Subcutaneous abdominal adipose tissue (tissue), 5 donors: ENCODE data around the gene URAD.
"Not testable (repeated sequence)": the region's sequence is repeated elsewhere in the genome, so short reads cannot be mapped to it uniquely, and the experiment has no call there.

ENCODE experiments used
- H3K27ac ChIP-seq: one replicate; pipeline ENCODE4 v1.7.0; 2013; ENCODE audit warnings: low read depth, mild to moderate bottlenecking, inconsistent platforms, low read length, moderate library complexity
- H3K27me3 ChIP-seq, 5 donors: one replicate each; pipeline ENCODE4 v1.7.0; 2013; ENCODE audit warnings: low read length in 5 of 5, inconsistent platforms in 1 of 5; ENCODE audit not compliant: control insufficient read depth in 5 of 5, insufficient read depth in 4 of 5
- H3K36me3 ChIP-seq, 5 donors: one replicate each; pipeline ENCODE4 v1.7.0; 2013; ENCODE audit warnings: low read length in 5 of 5; ENCODE audit not compliant: control insufficient read depth in 5 of 5, insufficient read depth in 5 of 5
- H3K4me1 ChIP-seq, 5 donors: one replicate each; pipeline ENCODE4 v1.7.0; 2013; ENCODE audit warnings: low read length in 5 of 5, mild to moderate bottlenecking in 3 of 5, moderate library complexity in 1 of 5; ENCODE audit not compliant: control insufficient read depth in 5 of 5, insufficient read depth in 5 of 5
- H3K4me3 ChIP-seq, 5 donors: one replicate each; pipeline ENCODE4 v1.7.0; 2013; ENCODE audit warnings: low read length in 5 of 5, low read depth in 1 of 5
- H3K9ac ChIP-seq, 5 donors: one replicate each; pipeline ENCODE4 v1.7.0; 2013; ENCODE audit warnings: low read length in 5 of 5, mild to moderate bottlenecking in 4 of 5, moderate library complexity in 3 of 5
- H3K9me3 ChIP-seq, 5 donors: one replicate each; pipeline ENCODE4 v1.7.0; 2013; ENCODE audit warnings: low read length in 5 of 5; ENCODE audit not compliant: control insufficient read depth in 5 of 5
- donor health status: healthy.
- donor health status: healthy.
- donor health status: healthy.
- donor health status: healthy.
- donor health status: healthy.

URAD gene

DNA sequence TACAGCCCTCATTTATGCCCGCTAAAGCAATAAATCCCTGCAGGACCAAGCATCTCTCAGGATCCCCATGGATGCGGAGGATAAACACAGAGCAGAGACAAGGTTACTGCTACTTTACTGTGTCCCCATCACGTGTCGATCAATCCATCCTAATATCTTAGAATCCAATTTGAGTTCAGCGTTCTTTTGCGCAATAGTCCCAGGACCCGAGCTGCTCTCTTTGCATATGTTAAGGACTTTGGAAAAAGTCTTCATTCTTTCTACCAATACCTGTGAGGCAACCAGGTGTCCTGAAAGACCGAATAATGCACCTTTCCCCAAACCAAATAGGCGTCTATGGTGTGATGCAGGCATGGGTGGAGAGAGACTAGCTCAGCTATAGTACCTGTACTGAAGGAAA is 38.0 kb upstream of the URAD start:
- H3K4me3 ChIP-seq, result no peak overlapping the region
- H3K27me3 ChIP-seq, result peaks cover 0 to 8% (median 0%) of the 10 kb centered on the region in 5 donors
- H3K27ac ChIP-seq, result no peak overlapping the region
- H3K4me1 ChIP-seq, result peaks cover 4 to 17% (median 6%) of the 10 kb centered on the region in 5 donors
- H3K9ac ChIP-seq, result no peak overlapping the region
- H3K36me3 ChIP-seq, result no peaks in the 10 kb centered on the region
- no peaks in the 10 kb centered on the region for H3K9me3 ChIP-seq

DNA sequence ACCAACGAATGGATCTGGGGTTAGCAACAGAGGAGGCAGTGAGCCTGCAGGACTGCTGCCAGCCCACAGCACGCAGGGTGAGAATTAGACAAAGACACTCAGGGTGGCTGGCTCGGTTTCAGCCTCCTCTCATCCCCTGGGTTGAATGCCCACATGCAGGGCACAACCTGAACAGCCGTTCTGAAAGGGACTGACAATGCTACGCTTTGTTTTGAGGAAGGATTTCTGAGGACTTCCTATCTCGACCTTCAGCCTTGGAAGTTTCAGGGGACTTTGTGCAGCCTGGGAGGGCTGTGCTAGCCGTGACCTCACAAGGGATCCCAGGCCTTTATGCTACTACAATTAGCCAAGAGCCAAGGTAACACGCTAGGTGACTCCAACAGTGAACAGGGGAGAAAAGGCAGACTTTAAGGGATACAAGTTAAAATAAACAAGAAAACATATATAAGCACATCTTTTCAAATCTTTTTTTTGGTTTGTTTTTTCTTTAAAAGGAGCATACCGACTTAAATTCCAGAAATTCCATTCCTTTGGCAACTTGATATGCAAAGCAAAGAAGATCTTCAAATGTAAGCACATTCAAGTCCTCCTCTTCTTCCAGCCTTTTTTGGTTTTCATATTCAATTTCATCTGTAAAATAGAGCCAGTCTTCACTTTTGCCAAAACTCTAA is 34.5 kb upstream of the URAD start:
- Histone ChIP-seq H3K4me1 (peaks cover 2 to 12% (median 5%) of the 10 kb centered on the region in 5 donors), H3K9me3 (no peaks in the 10 kb centered on the region), H3K36me3 (no peaks in the 10 kb centered on the region)

DNA sequence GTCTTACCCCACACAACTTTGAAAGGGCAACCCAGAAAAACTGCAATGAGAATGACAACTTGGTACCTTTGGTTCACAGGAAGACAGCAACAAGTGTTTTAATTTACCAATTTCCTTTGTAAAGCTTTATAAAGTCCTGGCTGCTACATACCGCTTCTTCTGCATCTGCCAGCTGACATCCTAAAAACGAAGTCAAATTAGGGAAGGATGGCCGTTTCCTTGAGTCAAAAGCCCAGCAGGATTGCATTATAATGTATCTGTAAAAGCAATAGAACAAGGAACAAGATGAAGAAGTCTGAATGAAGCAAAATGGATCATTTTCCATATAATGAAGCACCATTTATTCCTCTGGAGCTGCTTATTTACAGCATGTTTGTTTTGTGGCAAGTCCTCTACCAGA is 25.8 kb upstream of the URAD start:
- no peak overlapping the region for H3K27ac ChIP-seq
- H3K9ac ChIP-seq, result no peak overlapping the region
- no peaks in the 10 kb centered on the region for H3K9me3 ChIP-seq
- H3K4me3 ChIP-seq, result no peak overlapping the region
- peaks cover 0 to 8% (median 5%) of the 10 kb centered on the region in 5 donors for H3K27me3 ChIP-seq
- H3K36me3 ChIP-seq, result no peaks in the 10 kb centered on the region
- no peaks in the 10 kb centered on the region for H3K4me1 ChIP-seq

More for the DNA sequence above, 34.5 kb upstream of the URAD start:
- no peak overlapping the region for H3K4me3 ChIP-seq
- no peak overlapping the region for H3K9ac ChIP-seq
- peaks cover 0 to 8% (median 0%) of the 10 kb centered on the region in 5 donors for H3K27me3 ChIP-seq
- no peak overlapping the region for H3K27ac ChIP-seq

DNA sequence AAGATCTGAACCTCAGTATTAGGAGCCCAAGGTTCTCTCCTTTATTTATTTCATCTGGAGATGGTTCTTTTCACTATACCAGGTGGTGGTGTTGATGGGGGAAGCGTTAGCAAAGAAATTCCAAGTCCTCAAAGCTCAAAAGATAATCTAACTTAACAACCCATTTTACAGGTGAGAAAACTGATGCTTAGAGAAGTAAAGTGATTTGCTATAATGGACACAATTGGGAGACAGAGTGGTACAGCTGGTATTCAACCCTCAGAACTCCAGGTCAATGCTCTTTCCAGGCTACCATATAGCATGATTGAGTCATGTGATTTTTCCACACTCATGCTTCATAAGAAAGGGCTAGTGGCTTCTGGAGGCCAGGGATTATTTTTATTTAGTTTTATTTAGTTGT is 25.0 kb upstream of the URAD start:
- Histone ChIP-seq H3K4me1 (no peaks in the 10 kb centered on the region), H3K27me3 (peaks cover 0 to 8% (median 4%) of the 10 kb centered on the region in 5 donors)

DNA sequence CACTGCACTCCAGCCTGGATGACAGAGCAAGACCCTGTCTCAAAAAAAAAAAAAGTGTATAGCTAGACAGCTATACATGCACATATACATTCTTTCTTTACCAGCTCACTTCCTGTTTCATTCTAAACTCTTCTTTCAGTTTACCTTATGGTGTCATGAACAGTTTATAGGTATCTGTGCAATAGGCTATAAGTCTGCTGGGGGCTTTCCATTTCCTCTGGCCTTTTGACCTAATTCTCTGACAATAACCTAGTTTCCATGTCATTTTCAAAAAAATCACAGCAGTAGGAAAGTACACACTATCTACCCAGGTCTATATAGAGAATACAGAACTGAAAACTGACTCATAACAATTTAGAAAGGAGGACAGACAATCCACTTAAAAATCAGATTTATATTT is 24.4 kb upstream of the URAD start:
- Histone ChIP-seq H3K9me3 (no peaks in the 10 kb centered on the region), H3K9ac (no peak overlapping the region), H3K4me3 (no peak overlapping the region), H3K4me1 (no peaks in the 10 kb centered on the region), H3K36me3 (no peaks in the 10 kb centered on the region), H3K27me3 (peaks cover 0 to 8% (median 2%) of the 10 kb centered on the region in 5 donors), H3K27ac (no peak overlapping the region)

More for the DNA sequence above, 25.0 kb upstream of the URAD start:
- Histone ChIP-seq H3K9me3 (no peaks in the 10 kb centered on the region), H3K4me3 (no peak overlapping the region), H3K27ac (no peak overlapping the region), H3K36me3 (no peaks in the 10 kb centered on the region), H3K9ac (no peak overlapping the region)

DNA sequence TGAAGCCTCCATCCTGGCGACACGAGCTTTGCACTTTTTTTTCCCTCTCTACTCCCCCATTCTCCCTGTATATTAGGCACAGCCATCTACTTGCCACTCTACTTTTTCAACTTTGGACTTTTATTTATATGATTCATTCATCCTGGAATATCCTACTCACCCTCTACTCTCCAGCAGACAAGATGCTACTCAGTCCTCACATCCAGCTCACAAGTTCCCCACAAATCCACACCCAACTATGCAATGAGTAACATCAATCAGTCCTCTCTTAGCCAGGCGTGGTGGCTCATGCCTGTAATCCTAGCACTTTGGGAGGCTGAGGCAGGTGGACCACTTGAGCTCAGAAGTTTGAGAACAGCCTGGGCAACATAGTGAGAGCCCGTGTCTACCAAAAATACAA is 23.9 kb upstream of the URAD start:
- H3K9me3 ChIP-seq, result no peaks in the 10 kb centered on the region
- H3K9ac ChIP-seq, result no peak overlapping the region
- no peak overlapping the region for H3K27ac ChIP-seq
- H3K27me3 ChIP-seq, result peaks cover 0 to 8% (median 2%) of the 10 kb centered on the region in 5 donors
- H3K4me3 ChIP-seq, result no peak overlapping the region
- H3K36me3 ChIP-seq, result no peaks in the 10 kb centered on the region
- no peaks in the 10 kb centered on the region for H3K4me1 ChIP-seq

DNA sequence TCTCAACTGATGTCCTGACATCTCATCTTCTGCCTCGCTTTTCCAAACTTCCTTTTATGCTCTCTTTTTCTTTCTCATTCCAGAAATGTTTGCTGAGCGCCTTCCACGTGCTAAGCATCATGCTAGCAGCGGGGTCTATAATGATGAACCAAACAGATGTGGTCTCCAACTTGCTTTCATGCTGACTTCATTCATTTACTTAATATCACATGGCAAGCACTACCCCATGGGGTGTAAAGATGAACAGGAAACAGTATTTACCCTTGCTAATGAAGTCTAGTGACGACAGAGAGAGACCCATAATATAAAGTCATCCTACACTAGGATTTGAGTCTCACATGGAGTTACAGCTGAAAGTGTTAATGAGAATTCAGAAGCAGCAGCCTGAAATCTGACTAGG is 21.6 kb upstream of the URAD start:
- Histone ChIP-seq H3K9me3 (no peaks in the 10 kb centered on the region), H3K4me3 (no peak overlapping the region), H3K27me3 (peaks cover 0 to 8% (median 2%) of the 10 kb centered on the region in 5 donors), H3K36me3 (no peaks in the 10 kb centered on the region), H3K27ac (no peak overlapping the region), H3K4me1 (no peaks in the 10 kb centered on the region), H3K9ac (no peak overlapping the region)

DNA sequence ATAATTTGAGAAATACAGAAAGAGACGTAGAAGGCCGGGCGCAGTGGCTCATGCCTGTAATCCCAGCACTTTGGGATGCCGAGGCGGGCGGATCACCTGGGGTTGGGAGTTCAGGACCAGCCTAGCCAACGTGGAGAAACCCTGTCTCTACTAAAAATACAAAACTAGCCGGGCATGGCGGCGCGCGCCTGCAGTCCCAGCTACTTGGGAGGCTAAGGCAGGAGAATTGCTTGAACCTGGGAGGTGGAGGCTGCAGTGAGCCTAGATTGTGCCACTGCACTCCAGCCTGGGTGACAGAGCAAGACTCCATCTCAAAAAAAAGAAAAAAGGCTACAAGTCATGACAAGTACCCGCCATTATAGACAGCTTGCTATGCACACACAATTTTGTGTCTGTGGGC is 16.5 kb upstream of the URAD start:
- H3K9me3 ChIP-seq, H3K9ac ChIP-seq, H3K27me3 ChIP-seq, H3K4me1 ChIP-seq, H3K4me3 ChIP-seq, H3K36me3 ChIP-seq, H3K27ac ChIP-seq: not testable (repeated sequence)

DNA sequence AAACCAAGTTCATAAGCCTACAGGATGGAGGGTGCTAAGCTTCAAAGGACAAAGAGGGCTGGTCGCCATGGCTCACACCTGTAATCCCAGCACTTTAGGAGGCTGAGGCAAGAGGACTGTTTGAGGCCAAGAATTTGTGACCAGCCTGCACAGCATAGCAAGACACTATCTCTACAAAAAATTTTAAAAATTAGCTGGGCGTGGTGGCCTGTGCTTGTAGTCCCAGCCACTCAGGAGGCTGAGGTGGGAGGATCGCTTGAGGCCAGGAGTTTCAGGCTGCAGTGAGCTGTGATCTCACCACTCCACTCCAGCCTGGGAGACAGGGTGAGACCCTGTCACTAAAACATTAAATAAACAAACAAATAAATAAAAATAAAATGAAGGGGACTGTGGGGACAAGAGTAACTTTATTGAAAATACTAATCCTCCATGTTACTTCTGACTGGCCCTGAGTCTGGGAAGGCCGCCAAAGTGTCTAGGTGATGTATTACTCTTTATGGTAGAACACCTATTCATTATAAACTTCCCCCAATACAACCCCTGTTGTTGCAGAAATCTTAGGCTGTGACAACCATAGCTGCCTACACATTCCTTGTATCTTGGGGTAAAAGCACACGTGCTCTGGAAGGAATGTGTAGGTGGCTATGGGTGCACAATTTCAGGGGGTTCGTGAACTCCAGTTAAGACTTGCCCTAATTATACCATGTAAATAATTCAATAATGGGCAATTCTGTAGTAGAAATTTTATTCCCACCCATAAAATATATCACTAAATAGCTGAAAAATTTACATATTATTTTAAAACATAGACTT is 14.6 kb upstream of the URAD start:
- no peaks in the 10 kb centered on the region for H3K4me1 ChIP-seq
- no peak overlapping the region for H3K27ac ChIP-seq
- no peaks in the 10 kb centered on the region for H3K9me3 ChIP-seq
- no peaks in the 10 kb centered on the region for H3K27me3 ChIP-seq
- no peak overlapping the region for H3K4me3 ChIP-seq
- H3K36me3 ChIP-seq, result no peaks in the 10 kb centered on the region
- no peak overlapping the region for H3K9ac ChIP-seq

DNA sequence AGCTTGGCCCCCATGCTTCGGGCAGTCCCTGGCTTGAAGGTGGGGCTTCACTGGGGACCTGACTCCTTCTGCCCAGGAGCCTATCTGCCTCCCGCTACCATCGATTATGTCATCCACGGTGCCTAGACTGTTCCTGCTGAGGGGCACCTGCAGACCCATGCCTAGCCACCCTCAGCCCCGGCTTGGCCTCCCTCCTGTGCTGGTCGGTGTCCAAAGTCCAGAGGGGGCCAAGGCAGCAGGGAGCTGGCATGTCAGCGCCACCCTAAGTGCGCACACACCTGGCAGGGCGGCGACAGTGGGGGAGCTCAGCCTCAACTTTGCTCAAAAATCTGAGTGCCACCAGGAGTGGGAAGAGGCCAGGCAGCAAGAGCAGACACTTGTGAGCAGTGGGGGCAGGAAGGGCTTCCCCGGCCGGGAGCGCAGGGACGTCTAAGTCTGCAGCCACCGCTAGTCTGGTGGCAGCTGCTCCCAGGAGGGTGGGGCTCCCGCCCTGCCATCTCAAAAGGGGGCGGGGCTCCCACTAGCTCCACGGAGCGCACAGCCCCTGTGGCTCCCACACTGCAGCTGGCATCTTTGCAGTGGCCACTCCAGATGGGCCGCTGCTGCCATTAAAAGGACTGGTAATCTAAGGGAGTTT is 13.5 kb upstream of the URAD start:
- Histone ChIP-seq H3K9ac (no peak overlapping the region), H3K9me3 (no peaks in the 10 kb centered on the region), H3K4me3 (no peak overlapping the region), H3K27ac (no peak overlapping the region), H3K27me3 (no peaks in the 10 kb centered on the region), H3K4me1 (no peaks in the 10 kb centered on the region), H3K36me3 (no peaks in the 10 kb centered on the region)
